Muscle layer of colon (tissue), 2 donors: ENCODE results near the gene UTS2R.
A peak's percentile ranks its signal among the peaks of the same experiment; 100 is the strongest.

Experiments used
- H3K27ac ChIP-seq: one replicate; pipeline ENCODE4 v1.7.0; 2013; ENCODE audit warnings: low read depth, mild to moderate bottlenecking, low read length, moderate library complexity
- H3K27me3 ChIP-seq, 2 donors: one replicate each; pipeline ENCODE4 v1.7.0; 2013; ENCODE audit warnings: low read length in 2 of 2, mild to moderate bottlenecking in 2 of 2; ENCODE audit not compliant: insufficient read depth in 2 of 2, control insufficient read depth in 1 of 2
- H3K36me3 ChIP-seq: one replicate; pipeline ENCODE4 v1.7.0; 2013; ENCODE audit warnings: mild to moderate bottlenecking, low read length; ENCODE audit not compliant: insufficient read depth
- H3K4me1 ChIP-seq: one replicate; pipeline ENCODE4 v1.7.0; 2013; ENCODE audit warnings: mild to moderate bottlenecking, low read length; ENCODE audit not compliant: insufficient read depth
- H3K4me3 ChIP-seq, 2 donors: one replicate each; pipeline ENCODE4 v1.7.0; 2013; ENCODE audit warnings: low read length in 2 of 2, low read depth in 1 of 2, mild to moderate bottlenecking in 1 of 2, moderate library complexity in 1 of 2
- H3K9ac ChIP-seq: one replicate; pipeline ENCODE4 v1.7.0; 2013; ENCODE audit warnings: low read length
- H3K9me3 ChIP-seq: one replicate; pipeline ENCODE4 v1.7.0; 2013; ENCODE audit warnings: mild to moderate bottlenecking, low read length
- donor health status: abdominal sarcoma.
- donor health status: Adenocarcinoma of cecum.

UTS2R gene

GRCh38 chr17:82371333-82372248, at the start of gene UTS2R:
Gene UTS2R (plus strand): TSS chr17:82371765. CDS start chr17:82374325, 2,560 bp downstream.
- Histone ChIP-seq H3K27ac (no peak within 1 kb of the TSS), H3K27me3 (peaks cover 9 to 56% of the 10 kb centered on the region in 2 donors), H3K9me3 (no peaks in the 10 kb centered on the region), H3K36me3 (no peaks in the 10 kb centered on the region), H3K4me1 (peaks cover 9% of the 10 kb centered on the region), H3K4me3 (peak within 1 kb of the TSS; percentile 27 to 41), H3K9ac (no peak within 1 kb of the TSS)

- peaks cover 0 to 5% of the 10 kb centered on the region in 2 donors for H3K27me3 ChIP-seq
- no peaks in the 10 kb centered on the region for H3K4me1 ChIP-seq
- no peak overlapping the region for H3K9ac ChIP-seq
- no peak overlapping the region for H3K27ac ChIP-seq
- no peak overlapping the region for H3K4me3 ChIP-seq
- no peaks in the 10 kb centered on the region for H3K9me3 ChIP-seq
- peaks cover 5% of the 10 kb centered on the region for H3K36me3 ChIP-seq
Measured at GRCh38 chr17:82321947-82322466, 49.6 kb upstream of the UTS2R start.

- H3K4me1 ChIP-seq, result no peaks in the 10 kb centered on the region
- H3K27me3 ChIP-seq, result no peaks in the 10 kb centered on the region
- peaks cover 5% of the 10 kb centered on the region for H3K36me3 ChIP-seq
- no peak overlapping the region for H3K4me3 ChIP-seq
- H3K27ac ChIP-seq, result no peak overlapping the region
- no peak overlapping the region for H3K9ac ChIP-seq
- H3K9me3 ChIP-seq, result no peaks in the 10 kb centered on the region
Measured at GRCh38 chr17:82322526-82323453, 48.8 kb upstream of the UTS2R start.

GRCh38 chr17:82323514-82324234, 47.9 kb upstream of the UTS2R start:
- no peaks in the 10 kb centered on the region for H3K27me3 ChIP-seq
- H3K27ac ChIP-seq, result no peak overlapping the region
- H3K9ac ChIP-seq, result no peak overlapping the region
- no peaks in the 10 kb centered on the region for H3K9me3 ChIP-seq
- H3K36me3 ChIP-seq, result peaks cover 5% of the 10 kb centered on the region
- no peak overlapping the region for H3K4me3 ChIP-seq
- H3K4me1 ChIP-seq, result no peaks in the 10 kb centered on the region

- H3K27me3 ChIP-seq, result no peaks in the 10 kb centered on the region
- H3K4me1 ChIP-seq, result peaks cover under 1% of the 10 kb centered on the region
- H3K4me3 ChIP-seq, result no peak overlapping the region
- H3K9ac ChIP-seq, result no peak overlapping the region
- no peaks in the 10 kb centered on the region for H3K9me3 ChIP-seq
- no peak overlapping the region for H3K27ac ChIP-seq
- peaks cover 5% of the 10 kb centered on the region for H3K36me3 ChIP-seq
Measured at GRCh38 chr17:82324566-82325285, 46.8 kb upstream of the UTS2R start.

- Histone ChIP-seq H3K27me3 (no peaks in the 10 kb centered on the region), H3K9me3 (no peaks in the 10 kb centered on the region), H3K4me1 (peaks cover 8% of the 10 kb centered on the region), H3K4me3 (no peak overlapping the region), H3K36me3 (peaks cover 5% of the 10 kb centered on the region), H3K9ac (no peak overlapping the region), H3K27ac (no peak overlapping the region)
Measured at GRCh38 chr17:82325286-82326180, 46.0 kb upstream of the UTS2R start.

- Histone ChIP-seq H3K27me3 (no peaks in the 10 kb centered on the region), H3K9ac (no peak overlapping the region), H3K4me1 (peaks cover 12% of the 10 kb centered on the region), H3K4me3 (no peak overlapping the region), H3K27ac (no peak overlapping the region), H3K9me3 (no peaks in the 10 kb centered on the region), H3K36me3 (peaks cover 5% of the 10 kb centered on the region)
Measured at GRCh38 chr17:82327289-82327688, 44.3 kb upstream of the UTS2R start.

- H3K4me3 ChIP-seq, result no peak overlapping the region
Measured at GRCh38 chr17:82327757-82328140, 43.8 kb upstream of the UTS2R start.

GRCh38 chr17:82328141-82328993, 43.2 kb upstream of the UTS2R start:
- Histone ChIP-seq H3K27me3 (no peaks in the 10 kb centered on the region), H3K4me3 (no peak overlapping the region), H3K4me1 (peaks cover 19% of the 10 kb centered on the region), H3K27ac (no peak overlapping the region), H3K9me3 (no peaks in the 10 kb centered on the region), H3K9ac (no peak overlapping the region), H3K36me3 (peaks cover 5% of the 10 kb centered on the region)

More at GRCh38 chr17:82327757-82328140, 43.8 kb upstream of the UTS2R start:
- H3K4me1 ChIP-seq, result peaks cover 16% of the 10 kb centered on the region
- H3K27me3 ChIP-seq, result no peaks in the 10 kb centered on the region
- no peaks in the 10 kb centered on the region for H3K9me3 ChIP-seq
- peaks cover 5% of the 10 kb centered on the region for H3K36me3 ChIP-seq
- no peak overlapping the region for H3K9ac ChIP-seq
- no peak overlapping the region for H3K27ac ChIP-seq
